GM12878 (cell line): ENCODE measurements around the gene FKBP7. TPM values are rescaled to one million over a fixed set of nuclear protein-coding genes. Genes with fewer than 3 reads are reported as not detected.

Source experiments
- ATAC-seq: fragments of 200-7000 bp; cut with Tn5 transposase; 3 replicates; pipeline ENCODE4 v1.9.1; 2020; ENCODE audit warnings: mild to moderate bottlenecking, moderate library complexity
- BruUV-seq: library from RNA; stranded (reverse); fragments of 400-500 nt; replicated peaks from 2 replicates; lab custom pipeline; 2021; lab: Mats Ljungman, UMichigan
- CTCF ChIA-PET: fragments of 300-600 bp; sonication (Branson Sonifier 250); formaldehyde crosslinking; extraction: SDS; loops from one replicate; lab custom pipeline; 2021; ENCODE audit warnings: inconsistent platforms; lab: Yijun Ruan, JAX
- POLR2A ChIA-PET: fragments of 350-600 bp; formaldehyde crosslinking; extraction: SDS; loops from one replicate; lab custom pipeline; 2021; ENCODE audit warnings: inconsistent platforms; lab: Charles Lee
- RAD21 ChIA-PET: fragments of 300-600 bp; sonication (Branson Sonifier 250); formaldehyde crosslinking; loops from one replicate; lab custom pipeline; 2023; ENCODE audit warnings: antibody characterized with exemption; ENCODE audit not compliant: unreplicated experiment; lab: Charles Lee
- SMC1A ChIA-PET: fragments of 300-600 bp; sonication (Branson Sonifier 250); formaldehyde crosslinking; loops from one replicate; lab custom pipeline; 2023; ENCODE audit not compliant: unreplicated experiment, uncharacterized antibody; lab: Charles Lee
- DNase-seq: peaks from one replicate; pipeline ENCODE4 v3.0.0-alpha.2; 2011; ENCODE audit warnings: low read depth, low spot score
- FAIRE-seq: peaks from 3 replicates; lab custom pipeline; 2011; peaks lifted over from hg19 to GRCh38; lab: Jason Lieb, UNC
- H2AFZ ChIP-seq: 2 replicates; pipeline ENCODE4 v1.6.0; 2011; ENCODE audit warnings: low read depth, low read length, control low read depth; ENCODE audit not compliant: control insufficient read depth
- H3K27ac ChIP-seq: 2 replicates; pipeline ENCODE4 v1.5.1; 2011; ENCODE audit warnings: control low read depth; ENCODE audit not compliant: control insufficient read depth, insufficient read depth
- H3K27me3 ChIP-seq, 2 experiments: replicated peaks in 1 of 2; 2 replicates each; pipeline versions ENCODE4 v1.6.0 to v1.6.1; 2011; ENCODE audit warnings: low read length in 1 of 2; ENCODE audit not compliant: control insufficient read depth in 2 of 2, insufficient read depth in 2 of 2
- H3K36me3 ChIP-seq, 2 experiments: 2 replicates each; pipeline ENCODE4 v1.5.1; 2011; ENCODE audit warnings: low read length in 1 of 2; ENCODE audit not compliant: control insufficient read depth in 2 of 2, insufficient read depth in 2 of 2
- H3K4me1 ChIP-seq: 2 replicates; pipeline ENCODE4 v1.6.1; 2011; ENCODE audit warnings: mild to moderate bottlenecking, low read length, moderate library complexity, mixed read lengths; ENCODE audit not compliant: control insufficient read depth, insufficient read depth
- H3K4me2 ChIP-seq: 2 replicates; pipeline ENCODE4 v1.6.0; 2011; ENCODE audit warnings: control low read depth; ENCODE audit not compliant: control insufficient read depth, insufficient read depth
- H3K4me3 ChIP-seq: fragments of 200-600 bp; sonication (generic); 2 replicates; pipeline ENCODE4 v1.5.1; 2016
- H3K79me2 ChIP-seq: 2 replicates; pipeline ENCODE4 v1.6.0; 2011; ENCODE audit warnings: low read length; ENCODE audit not compliant: control insufficient read depth, insufficient read depth
- H3K9ac ChIP-seq: 2 replicates; pipeline ENCODE4 v1.8.0; 2011; ENCODE audit warnings: low read length, control low read depth, mixed read lengths; ENCODE audit not compliant: control insufficient read depth, insufficient read depth
- H3K9me3 ChIP-seq: replicated peaks from 3 replicates; pipeline ENCODE4 v1.5.1; 2011; ENCODE audit warnings: mild to moderate bottlenecking, low read length; ENCODE audit not compliant: control insufficient read depth, insufficient read depth
- H4K20me1 ChIP-seq: 2 replicates; pipeline ENCODE4 v1.6.0; 2011; ENCODE audit not compliant: control insufficient read depth, insufficient read depth
- ATF2 ChIP-seq: IDR thresholded peaks from 2 replicates; pipeline ENCODE4 v1.6.1; 2012; ENCODE audit warnings: low read length, inconsistent platforms
- ATF3 ChIP-seq: IDR thresholded peaks from 2 replicates; pipeline ENCODE4 v1.6.1; 2011; ENCODE audit warnings: low read depth, mild to moderate bottlenecking, low read length, moderate library complexity, borderline replicate concordance; ENCODE audit errors: extremely low read depth
- CHD1 ChIP-seq: IDR thresholded peaks from 2 replicates; pipeline ENCODE4 v1.6.1; 2012; ENCODE audit warnings: low read depth, low read length, improper control_type of control experiment
- FOXM1 ChIP-seq: IDR thresholded peaks from 2 replicates; pipeline ENCODE4 v1.6.1; 2012; ENCODE audit warnings: low read depth, mild to moderate bottlenecking, inconsistent platforms, low read length, moderate library complexity
- MEF2A ChIP-seq: IDR thresholded peaks from 2 replicates; pipeline ENCODE4 v1.6.1; 2011; ENCODE audit warnings: low read depth, mild to moderate bottlenecking, low read length, moderate library complexity; ENCODE audit not compliant: insufficient read depth
- MLLT1 ChIP-seq: fragments of 450-650 bp; IDR thresholded peaks from 2 replicates; pipeline ENCODE4 v1.6.1; 2016; ENCODE audit warnings: mild to moderate bottlenecking
- NKRF ChIP-seq: fragments of 450-650 bp; conservative IDR thresholded peaks from 2 replicates; pipeline ENCODE4 v1.6.1; 2017; ENCODE audit warnings: mild to moderate bottlenecking, moderate library complexity
- REST ChIP-seq: IDR thresholded peaks from 2 replicates; pipeline ENCODE4 v1.6.1; 2012; ENCODE audit warnings: mild to moderate bottlenecking, low read depth, low read length
- TAF1 ChIP-seq: IDR thresholded peaks from 2 replicates; pipeline ENCODE4 v1.6.1; 2011; ENCODE audit warnings: mild to moderate bottlenecking, low read depth, low read length, borderline replicate concordance
- TCF7 ChIP-seq: IDR thresholded peaks from 2 replicates; pipeline ENCODE4 v1.6.1; 2014; ENCODE audit warnings: antibody characterized with exemption, borderline replicate concordance
- ZNF592 ChIP-seq: fragments of 450-650 bp; IDR thresholded peaks from 2 replicates; pipeline ENCODE4 v1.6.1; 2017; ENCODE audit warnings: mild to moderate bottlenecking, moderate library complexity
- WGBS: methylation state at CpG from one replicate; pipeline ENCODE4 v1.1.6; 2016; ENCODE audit warnings: low lambda C conversion rate; ENCODE audit not compliant: insufficient replicate concordance, insufficient coverage; ENCODE audit errors: missing lambda C conversion rate; 5-methylcytosine and 5-hydroxymethylcytosine counted together
- in situ Hi-C: fragments of 300-500 bp; cut with MboI; formaldehyde crosslinking; loops from 9 replicates; pipeline ENCODE4 v1.14.3; 2018; ENCODE audit warnings: mixed read lengths
- intact Hi-C: fragments of 100-400 bp; cut with micrococcal nuclease; formaldehyde crosslinking; loops from one replicate; pipeline ENCODE4 v1.14.2; 2022; ENCODE audit not compliant: unreplicated experiment
- polyA plus RNA-seq, 11 experiments: library from polyadenylated mRNA; depleted of rRNA in 4 of 11; unstranded in 6 of 11; stranded (reverse) in 5 of 11; fragments of >200 nt; fragmentation: Nextera tagmentation in 4 of 11; fragmentation: Illumina TruSeq in 1 of 11; extraction: Ambion mirVana in 4 of 11; extraction: Trizol in 1 of 11; gene quantifications; 1 replicate in 1 of 11; 2 replicates in 10 of 11; pipeline versions ENCODE4 v1.2.1 to v1.2.3, GENCODE V29; 2011 to 2016; ENCODE audit warnings: inconsistent platforms in 2 of 11, missing spikeins in 2 of 11, low read depth in 1 of 11
- total RNA-seq, 4 experiments: library from RNA; depleted of rRNA in 3 of 4; stranded (reverse); fragments of >200 nt in 3 of 4; fragmentation: Illumina TruSeq in 1 of 4; extraction: Trizol in 1 of 4; gene quantifications; 2 replicates each; pipeline versions ENCODE4 v1.2.1 to v1.2.3, GENCODE V29; 2013 to 2021

FKBP7 gene
- total and polyA plus RNA-seq, 10 of the 15 experiments (the other 5 are each of a cell fraction or from before 2014, with no cell fraction given), result 5.6 to 16.7 (median 12.5) TPM

GRCh38 chr2:178510384-178510783, 32.0 kb upstream of the FKBP7 start:
- no peak overlapping the region for H3K9ac ChIP-seq
- no peak for FAIRE-seq
- 93% methylated on average over 6 of the region's 6 CpGs for WGBS
- no peak overlapping the region for H3K27ac ChIP-seq
- no TSS peak for BruUV-seq
- no peaks in the 10 kb centered on the region for H3K9me3 ChIP-seq
- ATAC-seq, result no peak
- ChIA-PET POLR2A (no interaction called here), RAD21 (no interaction called here), SMC1A (no interaction called here), CTCF (no interaction called here)
- no peaks in the 10 kb centered on the region for H3K79me2 ChIP-seq
- H3K27me3 ChIP-seq, result no peaks in the 10 kb centered on the region
- no peak overlapping the region for H2AFZ ChIP-seq
- no peak overlapping the region for H3K4me3 ChIP-seq
- H3K4me2 ChIP-seq, result no peak overlapping the region
- no peaks in the 10 kb centered on the region for H4K20me1 ChIP-seq
- intact Hi-C loops, result no loop called here
- no peak for DNase-seq
- in situ Hi-C loops, result no loop called here
- no peaks in the 10 kb centered on the region for H3K4me1 ChIP-seq
- H3K36me3 ChIP-seq, result no peaks in the 10 kb centered on the region; a peak in 1 of 4 replicates
- TF ChIP-seq CHD1 (no peak), MLLT1 (no peak), ATF3 (no peak), TCF7 (no peak), REST (no peak), NKRF (no peak), TAF1 (no peak), MEF2A (no peak), FOXM1 (no peak), ZNF592 (no peak), ATF2 (no peak)
